ENCODE results near the gene ARHGAP11A. TPM values are rescaled to one million over a fixed set of nuclear protein-coding genes. Genes with fewer than 3 reads are reported as not detected.

Gene ARHGAP11A
- total and polyA plus RNA-seq, 2 of the 13 experiments (the other 11 are each of a cell fraction or from before 2014, with no cell fraction given), result 5.1 to 46.3 TPM

- no peak for FAIRE-seq
- POLR2A ChIA-PET, result no interaction called here
- WGBS (ENCODE audit: low lambda C conversion rate), result 93% methylated on average over 28 of the region's 29 CpGs
- TF ChIP-seq ZNF33B (CRISPR knock-in tag; IDR thresholded peaks at IDR 0.05), result no peak
- TF ChIP-seq, protein P1, sequence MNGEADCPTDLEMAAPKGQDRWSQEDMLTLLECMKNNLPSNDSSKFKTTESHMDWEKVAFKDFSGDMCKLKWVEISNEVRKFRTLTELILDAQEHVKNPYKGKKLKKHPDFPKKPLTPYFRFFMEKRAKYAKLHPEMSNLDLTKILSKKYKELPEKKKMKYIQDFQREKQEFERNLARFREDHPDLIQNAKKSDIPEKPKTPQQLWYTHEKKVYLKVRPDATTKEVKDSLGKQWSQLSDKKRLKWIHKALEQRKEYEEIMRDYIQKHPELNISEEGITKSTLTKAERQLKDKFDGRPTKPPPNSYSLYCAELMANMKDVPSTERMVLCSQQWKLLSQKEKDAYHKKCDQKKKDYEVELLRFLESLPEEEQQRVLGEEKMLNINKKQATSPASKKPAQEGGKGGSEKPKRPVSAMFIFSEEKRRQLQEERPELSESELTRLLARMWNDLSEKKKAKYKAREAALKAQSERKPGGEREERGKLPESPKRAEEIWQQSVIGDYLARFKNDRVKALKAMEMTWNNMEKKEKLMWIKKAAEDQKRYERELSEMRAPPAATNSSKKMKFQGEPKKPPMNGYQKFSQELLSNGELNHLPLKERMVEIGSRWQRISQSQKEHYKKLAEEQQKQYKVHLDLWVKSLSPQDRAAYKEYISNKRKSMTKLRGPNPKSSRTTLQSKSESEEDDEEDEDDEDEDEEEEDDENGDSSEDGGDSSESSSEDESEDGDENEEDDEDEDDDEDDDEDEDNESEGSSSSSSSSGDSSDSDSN (CRISPR knock-in tag; IDR thresholded peaks at IDR 0.05), result no peak
- TF ChIP-seq RERE (CRISPR knock-in tag; IDR thresholded peaks at IDR 0.05; ENCODE audit: low read depth), result no peak
- no peak for TF ChIP-seq ZNF781 (CRISPR knock-in tag; IDR thresholded peaks at IDR 0.05; ENCODE audit: borderline replicate concordance, not compliant biosample characterization)
- TF ChIP-seq, protein P2, sequence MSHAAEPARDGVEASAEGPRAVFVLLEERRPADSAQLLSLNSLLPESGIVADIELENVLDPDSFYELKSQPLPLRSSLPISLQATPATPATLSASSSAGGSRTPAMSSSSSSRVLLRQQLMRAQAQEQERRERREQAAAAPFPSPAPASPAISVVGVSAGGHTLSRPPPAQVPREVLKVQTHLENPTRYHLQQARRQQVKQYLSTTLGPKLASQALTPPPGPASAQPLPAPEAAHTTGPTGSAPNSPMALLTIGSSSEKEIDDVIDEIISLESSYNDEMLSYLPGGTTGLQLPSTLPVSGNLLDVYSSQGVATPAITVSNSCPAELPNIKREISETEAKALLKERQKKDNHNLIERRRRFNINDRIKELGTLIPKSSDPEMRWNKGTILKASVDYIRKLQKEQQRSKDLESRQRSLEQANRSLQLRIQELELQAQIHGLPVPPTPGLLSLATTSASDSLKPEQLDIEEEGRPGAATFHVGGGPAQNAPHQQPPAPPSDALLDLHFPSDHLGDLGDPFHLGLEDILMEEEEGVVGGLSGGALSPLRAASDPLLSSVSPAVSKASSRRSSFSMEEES (CRISPR knock-in tag; IDR thresholded peaks at IDR 0.05), result no peak
- TF ChIP-seq, protein P3, sequence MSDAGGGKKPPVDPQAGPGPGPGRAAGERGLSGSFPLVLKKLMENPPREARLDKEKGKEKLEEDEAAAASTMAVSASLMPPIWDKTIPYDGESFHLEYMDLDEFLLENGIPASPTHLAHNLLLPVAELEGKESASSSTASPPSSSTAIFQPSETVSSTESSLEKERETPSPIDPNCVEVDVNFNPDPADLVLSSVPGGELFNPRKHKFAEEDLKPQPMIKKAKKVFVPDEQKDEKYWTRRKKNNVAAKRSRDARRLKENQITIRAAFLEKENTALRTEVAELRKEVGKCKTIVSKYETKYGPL (CRISPR knock-in tag; IDR thresholded peaks at IDR 0.05), result no peak
- no peak for TF ChIP-seq HNRNPH1 (optimal IDR thresholded peaks at IDR 0.05; ENCODE audit: low read depth, low read length)
- TF ChIP-seq RBM22 (optimal IDR thresholded peaks at IDR 0.05; ENCODE audit: low read length), result no peak
- no peak for TF ChIP-seq SUZ12 (IDR thresholded peaks at IDR 0.05; ENCODE audit: low read depth, low read length)
- no peak for TF ChIP-seq ZNF430 (CRISPR knock-in tag; IDR thresholded peaks at IDR 0.05)
- no peak for TF ChIP-seq ELK4 (CRISPR knock-in tag; IDR thresholded peaks at IDR 0.05; ENCODE audit: borderline replicate concordance)
Observed at GRCh38 chr15:32671339-32672325, 56.3 kb downstream of the ARHGAP11A start.

More at GRCh38 chr15:32671339-32672325, 56.3 kb downstream of the ARHGAP11A start:
- no peaks in the 10 kb centered on the region for H3K9me3 ChIP-seq (ENCODE audit: low read length)
- H3K4me1 ChIP-seq (ENCODE audit: insufficient read depth, low read length), result peaks cover 32% of the 10 kb centered on the region
- H3K27me3 ChIP-seq (ENCODE audit: control insufficient read depth in 1 of 2, insufficient read depth in 2 of 2, low read length in 2 of 2), result no peaks in the 10 kb centered on the region
- CTCF ChIA-PET (ENCODE audit: low intra/inter-chr PET ratio, low total read pairs), result no interaction called here
- no peaks in the 10 kb centered on the region for H3K79me2 ChIP-seq (ENCODE audit: insufficient read depth, low read length)
- H3K4me2 ChIP-seq (ENCODE audit: low read depth, low read length), result no peak overlapping the region
- no peaks in the 10 kb centered on the region for H3K36me3 ChIP-seq (replicated peaks in 1 of 2; ENCODE audit: control insufficient read depth in 1 of 2, insufficient read depth in 2 of 2, low read length in 2 of 2)
- no peak for ATAC-seq
- intact Hi-C loops (cut with micrococcal nuclease; ENCODE audit: unreplicated experiment) (no loop called here), in situ Hi-C loops (cut with HindIII; ENCODE audit: extremely low pct_ligation_motif_present, low pct_unique_long_range_greater_than_20kb) (loop anchor here (5.0 kb wide), 2 partner anchors 46 to 166 kb away; partner anchors contain the start of gene GREM1)
- no peak overlapping the region for H3K27ac ChIP-seq (ENCODE audit: extremely low read length, insufficient read depth, low read length)
- no peak overlapping the region for H3K4me3 ChIP-seq (replicated peaks in 1 of 3; ENCODE audit: insufficient read depth in 1 of 3, low read depth in 2 of 3, low read length in 3 of 3)
- no peak overlapping the region for H2AFZ ChIP-seq (ENCODE audit: low read length)
- no TSS peak for BruUV-seq (replicated peaks)
- no peak overlapping the region for H3K9ac ChIP-seq (ENCODE audit: insufficient read depth, low read depth, low read length)
- no peak for DNase-seq (ENCODE audit: low spot score)
- H4K20me1 ChIP-seq (ENCODE audit: insufficient read depth, low read length), result no peaks in the 10 kb centered on the region

All from HepG2 (cell line).